Measurements from ENCODE around the gene CDK15.

DNA sequence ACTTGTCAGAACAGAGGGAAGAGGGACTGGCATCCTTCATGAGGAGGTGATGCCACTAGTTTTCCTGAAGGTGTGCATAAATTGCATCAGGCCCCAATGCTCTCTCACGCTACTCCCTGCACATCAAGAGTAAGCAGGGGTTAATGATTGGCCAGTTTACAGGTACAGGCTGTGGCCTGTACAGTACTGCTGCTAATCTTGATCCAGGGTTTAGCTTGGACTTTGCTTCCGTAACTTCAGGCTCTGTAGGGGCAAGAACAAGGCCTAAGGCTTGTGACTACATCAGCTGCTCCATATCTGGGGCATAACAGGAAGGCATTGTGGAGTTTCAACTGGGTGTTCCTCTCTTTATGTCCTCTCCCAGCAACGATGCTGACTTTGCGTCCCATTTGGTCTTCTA, 130.5 kb downstream of the CDK15 start:
- no peak for TF ChIP-seq EP300 (IDR thresholded peaks at IDR 0.05; ENCODE audit: borderline replicate concordance)
- TF ChIP-seq, protein P1, sequence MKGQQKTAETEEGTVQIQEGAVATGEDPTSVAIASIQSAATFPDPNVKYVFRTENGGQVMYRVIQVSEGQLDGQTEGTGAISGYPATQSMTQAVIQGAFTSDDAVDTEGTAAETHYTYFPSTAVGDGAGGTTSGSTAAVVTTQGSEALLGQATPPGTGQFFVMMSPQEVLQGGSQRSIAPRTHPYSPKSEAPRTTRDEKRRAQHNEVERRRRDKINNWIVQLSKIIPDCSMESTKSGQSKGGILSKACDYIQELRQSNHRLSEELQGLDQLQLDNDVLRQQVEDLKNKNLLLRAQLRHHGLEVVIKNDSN (IDR thresholded peaks at IDR 0.05) = no peak
- TF ChIP-seq, protein P2, sequence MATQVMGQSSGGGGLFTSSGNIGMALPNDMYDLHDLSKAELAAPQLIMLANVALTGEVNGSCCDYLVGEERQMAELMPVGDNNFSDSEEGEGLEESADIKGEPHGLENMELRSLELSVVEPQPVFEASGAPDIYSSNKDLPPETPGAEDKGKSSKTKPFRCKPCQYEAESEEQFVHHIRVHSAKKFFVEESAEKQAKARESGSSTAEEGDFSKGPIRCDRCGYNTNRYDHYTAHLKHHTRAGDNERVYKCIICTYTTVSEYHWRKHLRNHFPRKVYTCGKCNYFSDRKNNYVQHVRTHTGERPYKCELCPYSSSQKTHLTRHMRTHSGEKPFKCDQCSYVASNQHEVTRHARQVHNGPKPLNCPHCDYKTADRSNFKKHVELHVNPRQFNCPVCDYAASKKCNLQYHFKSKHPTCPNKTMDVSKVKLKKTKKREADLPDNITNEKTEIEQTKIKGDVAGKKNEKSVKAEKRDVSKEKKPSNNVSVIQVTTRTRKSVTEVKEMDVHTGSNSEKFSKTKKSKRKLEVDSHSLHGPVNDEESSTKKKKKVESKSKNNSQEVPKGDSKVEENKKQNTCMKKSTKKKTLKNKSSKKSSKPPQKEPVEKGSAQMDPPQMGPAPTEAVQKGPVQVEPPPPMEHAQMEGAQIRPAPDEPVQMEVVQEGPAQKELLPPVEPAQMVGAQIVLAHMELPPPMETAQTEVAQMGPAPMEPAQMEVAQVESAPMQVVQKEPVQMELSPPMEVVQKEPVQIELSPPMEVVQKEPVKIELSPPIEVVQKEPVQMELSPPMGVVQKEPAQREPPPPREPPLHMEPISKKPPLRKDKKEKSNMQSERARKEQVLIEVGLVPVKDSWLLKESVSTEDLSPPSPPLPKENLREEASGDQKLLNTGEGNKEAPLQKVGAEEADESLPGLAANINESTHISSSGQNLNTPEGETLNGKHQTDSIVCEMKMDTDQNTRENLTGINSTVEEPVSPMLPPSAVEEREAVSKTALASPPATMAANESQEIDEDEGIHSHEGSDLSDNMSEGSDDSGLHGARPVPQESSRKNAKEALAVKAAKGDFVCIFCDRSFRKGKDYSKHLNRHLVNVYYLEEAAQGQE (IDR thresholded peaks at IDR 0.05; ENCODE audit: low read depth) = no peak
- no peak for TF ChIP-seq YY1 (IDR thresholded peaks at IDR 0.05; ENCODE audit: low read depth)
- TF ChIP-seq, protein P3, sequence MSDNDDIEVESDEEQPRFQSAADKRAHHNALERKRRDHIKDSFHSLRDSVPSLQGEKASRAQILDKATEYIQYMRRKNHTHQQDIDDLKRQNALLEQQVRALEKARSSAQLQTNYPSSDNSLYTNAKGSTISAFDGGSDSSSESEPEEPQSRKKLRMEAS (IDR thresholded peaks at IDR 0.05) = no peak
- no peak for TF ChIP-seq TAF1 (IDR thresholded peaks at IDR 0.05; ENCODE audit: low read depth)
- TF ChIP-seq TCF12 (IDR thresholded peaks at IDR 0.05; ENCODE audit: low read depth) = no peak
- TF ChIP-seq FOXM1 (IDR thresholded peaks at IDR 0.05; ENCODE audit: borderline replicate concordance, low read depth) = no peak
- TF ChIP-seq RAD21 (IDR thresholded peaks at IDR 0.05; ENCODE audit: low read depth) = no peak
- TF ChIP-seq EGR1 (IDR thresholded peaks at IDR 0.05) = no peak
- no peak for TF ChIP-seq CREB1 (IDR thresholded peaks at IDR 0.05; ENCODE audit: low read depth)
